Measurements from ENCODE around the gene CCS. TPM values are rescaled to one million over a fixed set of nuclear protein-coding genes. Genes with fewer than 3 reads are reported as not detected.
"Not testable (repeated sequence)": the region's sequence is repeated elsewhere in the genome, so short reads cannot be mapped to it uniquely, and the experiment has no call there.

The CCS gene
- total RNA-seq, 1 donor from 2014 or later, result 31.1 TPM

DNA sequence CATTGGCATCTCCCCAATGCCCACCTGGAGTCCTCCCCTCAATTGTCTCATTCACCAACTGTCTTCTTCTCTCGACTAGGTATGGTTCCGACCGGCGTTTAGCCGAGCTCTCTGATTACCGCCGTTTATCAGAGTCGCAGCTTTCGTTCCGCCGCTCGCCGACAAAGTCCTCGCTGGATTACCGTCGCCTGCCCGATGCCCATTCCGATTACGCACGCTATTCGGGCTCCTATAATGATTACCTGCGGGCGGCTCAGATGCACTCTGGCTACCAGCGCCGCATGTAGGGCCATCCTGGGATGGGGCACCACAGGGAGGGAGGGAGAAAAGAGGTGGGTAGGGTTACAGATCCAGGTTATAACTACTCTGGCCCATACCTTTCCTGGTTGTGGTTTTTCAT, 33.4 kb downstream of the CCS start:
- no peak for DNase-seq (ENCODE audit: low spot score)
- no peak overlapping the region for H3K27ac Mint-ChIP-seq
- peaks cover 85% of the 10 kb centered on the region for H3K36me3 Mint-ChIP-seq (ENCODE audit: low read depth)
- H3K27me3 Mint-ChIP-seq (ENCODE audit: low read depth), result no peaks in the 10 kb centered on the region
- no peaks in the 10 kb centered on the region for H3K9me3 Mint-ChIP-seq
- H3K4me3 Mint-ChIP-seq (ENCODE audit: low read depth), result no peak overlapping the region
- H3K4me1 Mint-ChIP-seq (ENCODE audit: low read depth), result peaks cover 37% of the 10 kb centered on the region
- intact Hi-C loops (cut with micrococcal nuclease), result no loop called here

DNA sequence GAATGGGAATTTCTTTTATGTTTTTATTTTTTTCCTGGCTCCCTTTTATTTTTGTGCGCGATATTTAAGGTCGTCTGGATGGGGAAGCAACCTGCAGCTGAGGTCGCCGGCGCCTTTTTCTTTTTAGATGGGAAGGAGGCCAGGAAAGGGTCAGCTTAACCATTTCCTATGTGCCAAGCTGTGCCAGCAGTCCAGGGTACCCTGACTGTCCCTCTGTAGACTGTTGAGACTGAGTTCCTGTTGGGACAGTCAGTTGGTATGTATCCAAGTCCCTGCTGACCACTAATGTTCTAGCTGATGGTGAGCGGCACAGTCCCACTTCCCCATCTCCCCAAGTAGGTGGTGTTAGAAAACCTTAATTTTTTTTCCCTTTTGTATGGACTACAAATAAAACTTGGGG, 33.9 kb downstream of the CCS start:
- no peak overlapping the region for H3K27ac Mint-ChIP-seq
- peaks cover 85% of the 10 kb centered on the region for H3K36me3 Mint-ChIP-seq (ENCODE audit: low read depth)
- no peak overlapping the region for H3K4me3 Mint-ChIP-seq (ENCODE audit: low read depth)
- intact Hi-C loops (cut with micrococcal nuclease), result no loop called here
- no peaks in the 10 kb centered on the region for H3K9me3 Mint-ChIP-seq
- H3K27me3 Mint-ChIP-seq (ENCODE audit: low read depth), result no peaks in the 10 kb centered on the region
- DNase-seq (ENCODE audit: low spot score), result no peak
- peaks cover 34% of the 10 kb centered on the region for H3K4me1 Mint-ChIP-seq (ENCODE audit: low read depth)

DNA sequence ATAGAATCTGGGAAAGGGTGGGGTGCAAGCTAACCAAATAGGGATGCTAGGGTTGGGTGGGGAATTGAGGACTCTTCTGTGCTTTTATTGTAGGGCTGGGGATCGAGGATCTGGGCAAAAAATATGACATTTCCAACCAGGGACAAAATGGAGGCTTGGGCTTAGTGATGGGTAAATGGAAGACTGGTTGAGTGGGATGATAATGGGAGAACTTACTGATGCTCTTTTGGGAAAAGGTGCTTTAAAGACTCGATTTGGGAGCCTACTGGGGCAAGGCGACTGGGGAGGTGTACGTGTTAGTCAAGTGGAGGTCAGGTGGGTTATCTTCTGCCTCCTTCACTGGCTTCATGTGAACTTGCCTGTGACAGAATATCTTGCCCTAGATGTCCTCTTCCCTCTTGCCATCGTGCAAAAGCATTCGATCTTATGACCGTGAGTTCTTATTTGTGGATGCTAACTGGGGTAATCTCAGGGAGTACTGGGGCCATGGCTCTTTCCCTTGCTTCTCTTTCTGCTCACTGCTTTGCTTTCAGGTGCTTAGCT, 35.1 kb downstream of the CCS start:
- H3K36me3 Mint-ChIP-seq (ENCODE audit: low read depth), result peaks cover 83% of the 10 kb centered on the region
- no peak overlapping the region for H3K27ac Mint-ChIP-seq
- H3K4me1 Mint-ChIP-seq (ENCODE audit: low read depth), result peaks cover 25% of the 10 kb centered on the region
- H3K4me3 Mint-ChIP-seq (ENCODE audit: low read depth), result no peak overlapping the region
- H3K27me3 Mint-ChIP-seq (ENCODE audit: low read depth), result no peaks in the 10 kb centered on the region
- intact Hi-C loops (cut with micrococcal nuclease), result no loop called here
- no peaks in the 10 kb centered on the region for H3K9me3 Mint-ChIP-seq
- no peak for DNase-seq (ENCODE audit: low spot score)

DNA sequence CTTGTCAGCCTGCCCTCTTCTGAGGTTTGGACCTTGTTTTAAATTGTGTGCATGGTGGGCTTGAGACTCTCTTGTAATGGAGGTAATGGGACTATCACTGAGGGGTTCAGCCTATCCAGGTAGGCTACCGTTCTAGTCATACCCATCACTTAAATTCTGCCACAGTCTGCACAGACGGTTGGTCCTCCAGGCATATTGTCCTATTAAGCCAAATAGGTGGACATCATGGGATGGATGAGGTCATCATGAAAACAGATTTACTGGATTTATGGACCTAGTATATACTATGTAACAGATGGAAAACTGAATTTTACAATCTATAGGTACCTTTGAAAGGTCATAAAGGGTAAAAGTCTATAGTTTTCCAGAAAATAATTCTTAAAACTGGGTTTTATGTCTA, 36.4 kb downstream of the CCS start:
- intact Hi-C loops (cut with micrococcal nuclease), result no loop called here
- H3K36me3 Mint-ChIP-seq (ENCODE audit: low read depth), result peaks cover 79% of the 10 kb centered on the region
- no peaks in the 10 kb centered on the region for H3K9me3 Mint-ChIP-seq
- no peak overlapping the region for H3K4me3 Mint-ChIP-seq (ENCODE audit: low read depth)
- H3K27ac Mint-ChIP-seq, result no peak overlapping the region
- H3K27me3 Mint-ChIP-seq (ENCODE audit: low read depth), result no peaks in the 10 kb centered on the region
- DNase-seq (ENCODE audit: low spot score), result no peak
- peaks cover 18% of the 10 kb centered on the region for H3K4me1 Mint-ChIP-seq (ENCODE audit: low read depth)

DNA sequence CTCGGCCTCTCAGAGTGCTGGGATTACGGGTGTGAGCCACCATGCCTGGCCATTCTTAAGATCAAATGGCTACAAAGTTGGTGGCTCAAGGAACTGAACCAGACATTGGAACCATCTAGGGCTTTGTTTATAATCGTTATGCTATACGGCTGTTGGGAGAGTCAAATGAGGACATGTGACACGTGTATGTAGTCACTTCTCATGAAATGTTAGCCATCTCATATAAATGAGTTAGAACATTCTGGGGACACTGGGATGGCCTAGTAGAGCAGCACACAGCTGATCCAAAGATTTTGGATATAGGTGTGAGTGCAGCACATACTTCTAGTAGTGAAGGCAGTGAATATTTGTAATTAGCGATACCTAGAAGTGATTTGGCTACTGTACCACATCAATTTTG, 38.9 kb downstream of the CCS start:
- Mint-ChIP-seq H3K4me1 (ENCODE audit: low read depth) (peaks cover 24% of the 10 kb centered on the region), H3K9me3 (no peaks in the 10 kb centered on the region), H3K27me3 (ENCODE audit: low read depth) (no peaks in the 10 kb centered on the region), H3K36me3 (ENCODE audit: low read depth) (peaks cover 70% of the 10 kb centered on the region), H3K27ac (no peak overlapping the region), H3K4me3 (ENCODE audit: low read depth) (no peak overlapping the region)
- DNase-seq (ENCODE audit: low spot score), result no peak
- intact Hi-C loops (cut with micrococcal nuclease), result no loop called here

GRCh38 chr11:66632952-66633351, 40.0 kb downstream of the CCS start:
- Mint-ChIP-seq H3K9me3 (no peaks in the 10 kb centered on the region), H3K4me3 (ENCODE audit: low read depth) (no peak overlapping the region), H3K27ac (no peak overlapping the region), H3K27me3 (ENCODE audit: low read depth) (no peaks in the 10 kb centered on the region), H3K4me1 (ENCODE audit: low read depth) (peaks cover 30% of the 10 kb centered on the region), H3K36me3 (ENCODE audit: low read depth) (peaks cover 70% of the 10 kb centered on the region)
- DNase-seq (ENCODE audit: low spot score), result no peak
- intact Hi-C loops (cut with micrococcal nuclease), result no loop called here

- peaks cover 36% of the 10 kb centered on the region for H3K4me1 Mint-ChIP-seq (ENCODE audit: low read depth)
- H3K36me3 Mint-ChIP-seq (ENCODE audit: low read depth), result peaks cover 80% of the 10 kb centered on the region
- H3K4me3 Mint-ChIP-seq (ENCODE audit: low read depth), result no peak overlapping the region
- no peaks in the 10 kb centered on the region for H3K9me3 Mint-ChIP-seq
- intact Hi-C loops (cut with micrococcal nuclease), result no loop called here
- no peaks in the 10 kb centered on the region for H3K27me3 Mint-ChIP-seq (ENCODE audit: low read depth)
- peak overlapping the region; percentile 63 for H3K27ac Mint-ChIP-seq
- no peak for DNase-seq (ENCODE audit: low spot score)
Observed at GRCh38 chr11:66636411-66636810, 43.4 kb downstream of the CCS start.

- H3K4me1 Mint-ChIP-seq (ENCODE audit: low read depth), result peaks cover 46% of the 10 kb centered on the region
- no peaks in the 10 kb centered on the region for H3K9me3 Mint-ChIP-seq
- intact Hi-C loops (cut with micrococcal nuclease), result loop anchor here (1.0 to 2.0 kb wide), 3 partner anchors 21 to 45 kb away; partner anchors contain the start of genes CCDC87, CCS, RBM14 and RBM4B
- peaks cover 81% of the 10 kb centered on the region for H3K36me3 Mint-ChIP-seq (ENCODE audit: low read depth)
- H3K4me3 Mint-ChIP-seq (ENCODE audit: low read depth), result peak overlapping the region; percentile 97
- H3K27ac Mint-ChIP-seq, result peak overlapping the region; percentile 93
- DNase-seq (ENCODE audit: low spot score), result no peak
- H3K27me3 Mint-ChIP-seq (ENCODE audit: low read depth), result no peaks in the 10 kb centered on the region
Observed at GRCh38 chr11:66637557-66638176, 44.7 kb downstream of the CCS start.

GRCh38 chr11:66638177-66639065, 45.4 kb downstream of the CCS start, which contains the start of gene RBM4:
Gene RBM4, plus strand, starts transcription at chr11:66638703. Its CDS starts 1,009 bp downstream, at chr11:66639712.
- Mint-ChIP-seq H3K9me3 (no peaks in the 10 kb centered on the region), H3K27me3 (ENCODE audit: low read depth) (no peaks in the 10 kb centered on the region), H3K4me3 (ENCODE audit: low read depth) (peak within 1 kb of the TSS; percentile 97), H3K27ac (peak within 1 kb of the TSS; percentile 93), H3K4me1 (ENCODE audit: low read depth) (peaks cover 53% of the 10 kb centered on the region), H3K36me3 (ENCODE audit: low read depth) (peaks cover 82% of the 10 kb centered on the region)
- intact Hi-C loops (cut with micrococcal nuclease), result loop anchor here (1.0 to 2.0 kb wide), 3 partner anchors 22 to 46 kb away; partner anchors contain the start of genes CCDC87, CCS, RBM14 and RBM4B
- DNase-seq (ENCODE audit: low spot score), result peak; percentile 98

- intact Hi-C loops (cut with micrococcal nuclease), result loop anchor here (2.0 kb wide), 2 partner anchors 38 to 46 kb away; partner anchors contain the start of genes CCDC87, CCS and RBM4B
- H3K4me3 Mint-ChIP-seq (ENCODE audit: low read depth), result peak overlapping the region; percentile 97
Observed at GRCh38 chr11:66639066-66639813, 46.3 kb downstream of the CCS start.

DNA sequence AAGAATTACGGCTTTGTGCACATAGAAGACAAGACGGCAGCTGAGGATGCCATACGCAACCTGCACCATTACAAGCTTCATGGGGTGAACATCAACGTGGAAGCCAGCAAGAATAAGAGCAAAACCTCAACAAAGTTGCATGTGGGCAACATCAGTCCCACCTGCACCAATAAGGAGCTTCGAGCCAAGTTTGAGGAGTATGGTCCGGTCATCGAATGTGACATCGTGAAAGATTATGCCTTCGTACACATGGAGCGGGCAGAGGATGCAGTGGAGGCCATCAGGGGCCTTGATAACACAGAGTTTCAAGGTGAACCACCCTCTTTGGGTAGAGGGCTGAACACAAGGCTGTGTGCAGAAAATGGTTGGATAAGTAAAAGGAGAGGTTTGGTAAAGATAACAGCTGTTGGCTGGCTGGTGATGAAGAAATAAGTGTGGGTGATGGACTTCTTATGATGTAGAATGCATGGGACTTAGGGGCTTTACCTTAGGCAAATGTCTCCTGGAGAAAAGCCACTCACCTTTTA, 46.9 kb downstream of the CCS start:
- not testable (repeated sequence) for DNase-seq (ENCODE audit: low spot score); H3K9me3 Mint-ChIP-seq; H3K27me3 Mint-ChIP-seq (ENCODE audit: low read depth)
- Mint-ChIP-seq H3K4me3 (ENCODE audit: low read depth) (peak overlapping the region; percentile 97), H3K4me1 (ENCODE audit: low read depth) (peaks cover 60% of the 10 kb centered on the region), H3K36me3 (ENCODE audit: low read depth) (peaks cover 88% of the 10 kb centered on the region), H3K27ac (peak overlapping the region; percentile 93)
- intact Hi-C loops (cut with micrococcal nuclease), result loop anchor here (2.0 kb wide), 2 partner anchors 37 to 47 kb away; partner anchors contain the start of genes CCDC87, CCS and RBM4B

More at GRCh38 chr11:66639066-66639813, 46.3 kb downstream of the CCS start:
- Mint-ChIP-seq H3K9me3 (no peaks in the 10 kb centered on the region), H3K4me1 (ENCODE audit: low read depth) (peaks cover 57% of the 10 kb centered on the region), H3K27me3 (ENCODE audit: low read depth) (no peaks in the 10 kb centered on the region), H3K27ac (peak overlapping the region; percentile 93), H3K36me3 (ENCODE audit: low read depth) (peaks cover 88% of the 10 kb centered on the region)
- DNase-seq (ENCODE audit: low spot score), result peak; percentile 13

DNA sequence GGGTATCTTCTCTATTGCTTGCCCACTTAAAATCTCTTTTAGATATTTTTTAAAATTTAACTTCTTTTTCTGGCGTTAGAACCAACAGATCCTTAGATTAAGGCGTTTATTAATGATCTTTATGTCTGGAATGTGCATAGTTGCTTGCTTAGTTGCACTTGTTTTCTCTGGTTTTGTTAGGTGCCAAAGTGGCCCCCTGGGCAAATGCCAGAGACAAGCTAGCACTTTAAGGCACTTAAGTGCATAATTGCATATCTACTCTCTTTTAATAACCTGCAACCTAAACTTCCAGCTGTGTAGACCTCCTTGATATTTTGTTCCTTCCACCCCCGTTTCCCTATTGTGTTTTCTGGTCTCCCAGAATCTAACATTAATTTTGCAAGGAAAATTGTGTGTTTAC, 48.8 kb downstream of the CCS start:
- Mint-ChIP-seq H3K27ac (no peak overlapping the region), H3K27me3 (ENCODE audit: low read depth) (no peaks in the 10 kb centered on the region), H3K4me1 (ENCODE audit: low read depth) (peaks cover 74% of the 10 kb centered on the region), H3K36me3 (ENCODE audit: low read depth) (peaks cover 98% of the 10 kb centered on the region), H3K4me3 (ENCODE audit: low read depth) (peak overlapping the region; percentile 61), H3K9me3 (no peaks in the 10 kb centered on the region)
- no peak for DNase-seq (ENCODE audit: low spot score)
- intact Hi-C loops (cut with micrococcal nuclease), result no loop called here

All from activated T-helper 2 cell treated with anti-CD3 and anti-CD28 coated beads, Interferon-gamma antibody, Interleukin-2, Interleukin-4, amounts not matched to agents 10 μg/mL and 5 μg/mL and 100 μg/mL, durations not matched to agents 14 hours and 24 hours and 36 hours (primary cell).